CD4-positive, alpha-beta T cell treated with Interleukin-1 beta for 1 hour (primary cell): ENCODE measurements around the gene SDHA.
"Not testable (repeated sequence)": the region's sequence is repeated elsewhere in the genome, so short reads cannot be mapped to it uniquely, and the experiment has no call there.

ENCODE experiments used
- DNase-seq, 2 donors: peaks; one replicate each; pipeline ENCODE4 v3.0.0-alpha.2; 2020 to 2022

Gene SDHA

GRCh38 chr5:198516-199196, 19.5 kb upstream of the SDHA start:
- DNase-seq: no peak

DNA sequence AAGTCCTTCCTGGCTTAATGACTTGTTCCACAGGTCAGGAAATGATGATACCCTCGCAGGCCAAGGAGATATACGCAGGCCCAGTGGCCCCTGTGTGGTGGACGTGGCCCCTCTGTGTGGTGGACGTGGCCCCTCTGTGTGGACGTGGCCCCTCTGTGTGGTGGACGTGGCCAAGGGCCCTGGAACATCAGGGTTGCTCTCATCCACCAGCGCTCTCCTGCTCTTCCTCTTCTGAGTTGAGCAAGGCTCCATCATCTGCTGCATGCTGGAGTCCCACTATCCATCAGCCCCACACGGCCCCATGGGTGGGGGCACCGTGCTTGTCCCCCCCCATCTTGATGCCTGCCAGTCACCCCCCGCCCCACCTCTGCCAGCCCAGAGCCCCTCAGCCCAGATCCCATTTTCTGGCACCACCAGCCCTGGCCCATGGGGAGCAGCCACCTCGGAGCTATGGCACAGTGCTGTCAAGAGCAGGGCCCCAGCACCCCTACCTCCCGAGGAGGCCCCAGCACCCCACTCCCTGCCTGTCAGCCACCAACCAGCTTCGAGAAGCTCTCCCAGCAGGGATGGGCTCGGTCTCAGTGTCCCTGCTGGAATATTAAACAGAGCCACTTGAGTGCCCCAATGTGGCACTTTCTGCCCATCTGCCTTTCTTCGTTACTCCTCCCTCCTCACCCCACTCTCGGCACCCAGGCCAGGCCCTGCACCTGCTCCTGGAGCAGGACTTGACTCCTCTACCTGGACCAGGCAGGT, 18.7 kb upstream of the SDHA start:
- DNase-seq: no peak

DNA sequence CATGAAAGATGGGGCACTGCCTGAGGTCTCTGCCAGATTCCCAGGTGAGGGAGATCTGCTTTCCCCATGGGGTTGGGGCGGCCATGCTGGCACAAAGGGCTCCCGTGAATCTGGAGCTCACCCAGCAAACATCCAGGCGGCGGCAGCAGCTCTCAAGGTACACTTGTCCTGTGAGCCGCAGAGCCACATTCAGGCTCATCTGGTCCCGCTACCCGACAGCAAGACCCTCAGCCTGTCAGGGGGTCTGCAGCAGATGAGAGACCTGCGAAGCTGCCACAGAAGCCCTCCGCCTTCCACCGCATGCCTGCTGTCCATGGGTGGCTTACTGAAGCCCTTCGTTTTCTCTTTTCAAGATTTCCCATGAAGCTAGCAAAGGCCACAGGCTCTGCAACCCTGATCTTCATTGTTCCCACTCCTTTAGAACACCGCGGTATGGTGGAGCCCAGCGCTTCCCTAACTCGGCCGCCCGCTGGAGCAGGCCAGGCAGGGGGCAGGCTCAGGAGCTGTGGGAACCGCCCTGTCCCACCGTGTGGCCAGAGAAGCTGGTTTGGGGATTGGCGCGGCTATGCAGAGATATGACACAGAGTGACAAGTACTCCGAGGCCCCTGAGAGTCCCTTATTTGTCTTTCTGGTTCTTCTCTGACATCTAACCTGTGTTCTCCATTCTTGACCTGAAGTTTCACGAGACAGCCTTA, 18.0 kb upstream of the SDHA start:
- DNase-seq: no peak

GRCh38 chr5:200985-201384, 17.1 kb upstream of the SDHA start:
- no peak for DNase-seq

DNA sequence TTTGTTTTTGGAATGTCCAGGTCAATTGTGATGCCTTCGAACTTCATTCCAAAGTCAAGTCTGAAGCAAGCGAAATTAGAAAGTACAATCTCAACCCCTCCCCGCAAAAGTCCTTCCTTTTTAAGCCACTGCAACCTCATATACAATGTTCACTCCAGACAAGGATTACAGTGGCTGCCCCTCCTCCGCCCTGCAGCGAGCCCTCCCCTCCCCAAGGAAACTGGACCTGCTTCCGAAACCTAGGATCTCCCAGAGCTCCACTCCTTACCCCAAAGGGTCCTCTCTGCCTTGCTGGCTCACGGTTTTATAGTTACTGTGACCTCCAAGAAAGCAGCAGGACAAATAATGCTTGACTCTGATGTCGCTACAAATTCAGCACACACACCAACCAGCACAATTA, 16.4 kb upstream of the SDHA start:
- DNase-seq: no peak

- DNase-seq: no peak
Observed at GRCh38 chr5:203246-203930, 14.7 kb upstream of the SDHA start.

- no peak for DNase-seq
Observed at GRCh38 chr5:204001-204400, 14.1 kb upstream of the SDHA start.

- DNase-seq: no peak
Observed at GRCh38 chr5:204462-204861, 13.7 kb upstream of the SDHA start.

GRCh38 chr5:204966-205670, 13.0 kb upstream of the SDHA start:
- DNase-seq: no peak

- DNase-seq: no peak
Observed at GRCh38 chr5:206406-206805, 11.7 kb upstream of the SDHA start.

DNA sequence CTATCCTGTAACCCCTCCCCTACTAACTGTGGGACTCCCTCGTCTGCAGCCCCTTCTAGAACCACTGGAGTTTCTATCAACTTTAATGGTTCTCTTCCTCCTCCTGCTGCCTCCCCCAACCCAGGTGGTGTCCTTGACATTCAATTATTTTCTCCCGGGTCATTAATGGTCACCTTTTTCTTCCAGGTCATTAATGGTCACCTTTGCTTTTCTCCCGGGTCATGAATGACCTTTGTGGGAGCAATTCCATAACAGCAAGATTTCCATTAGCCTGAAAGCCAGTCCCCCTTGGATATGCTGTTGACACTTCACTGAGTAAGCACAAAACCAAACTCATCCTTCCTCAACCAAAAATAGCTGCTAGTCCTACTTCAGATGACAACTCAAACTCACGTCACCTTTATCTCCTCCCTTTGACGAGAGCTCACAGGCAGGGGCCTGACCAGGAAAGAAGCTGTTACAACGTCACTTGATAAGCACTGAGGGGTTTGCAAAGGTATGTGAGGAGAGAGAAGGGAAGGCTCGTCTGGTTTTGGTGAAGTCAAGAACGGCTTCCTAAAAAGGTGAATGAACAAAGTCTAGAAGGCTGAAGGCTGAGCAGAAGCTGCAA, 11.1 kb upstream of the SDHA start:
- no peak for DNase-seq

DNA sequence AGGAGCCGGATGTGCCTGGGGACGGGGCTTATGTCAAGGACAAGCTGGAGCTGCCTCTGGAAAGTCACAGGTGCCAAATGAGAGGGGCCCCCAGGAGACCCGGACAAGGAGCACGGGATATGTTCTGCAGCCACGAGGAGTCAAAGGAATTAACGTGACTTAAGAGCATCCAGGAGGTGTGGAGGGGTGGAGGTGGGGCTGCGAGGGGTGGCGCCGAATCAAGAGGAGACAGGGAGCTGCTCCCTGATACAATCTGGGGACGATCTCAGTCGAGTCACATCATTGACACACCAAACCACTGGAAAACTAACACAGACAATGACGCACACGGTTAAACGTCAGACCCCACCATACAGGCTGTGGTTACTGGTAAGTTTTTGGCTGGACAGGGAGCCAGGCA, 10.5 kb upstream of the SDHA start:
- DNase-seq: no peak

GRCh38 chr5:208449-209114, 9.5 kb upstream of the SDHA start:
- DNase-seq: no peak

- no peak for DNase-seq
Observed at GRCh38 chr5:213803-214395, 4.2 kb upstream of the SDHA start.

DNA sequence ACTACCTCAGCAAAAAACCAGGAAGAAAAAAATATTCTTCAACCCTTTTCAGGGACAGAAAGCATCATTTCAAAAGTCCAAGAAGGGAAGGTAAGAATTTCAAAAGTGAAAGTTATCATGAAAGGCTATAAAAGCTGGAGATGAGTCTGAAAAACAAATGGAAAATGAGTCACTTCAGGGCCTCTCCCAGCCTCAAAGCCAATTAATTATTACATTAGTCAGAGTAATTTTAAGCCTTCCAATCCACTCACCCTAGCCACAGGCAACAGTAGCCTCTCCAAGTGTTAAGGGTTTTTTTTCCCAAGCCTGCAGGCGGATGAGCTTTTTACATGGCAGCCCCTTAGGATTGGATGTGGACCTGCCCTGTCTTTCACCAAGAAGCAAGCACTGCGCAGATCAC, 2.9 kb upstream of the SDHA start:
- not testable (repeated sequence) for DNase-seq

GRCh38 chr5:216076-216475, 2.0 kb upstream of the SDHA start:
- not testable (repeated sequence) for DNase-seq

- DNase-seq: peak in 1 of 2 donors; percentile 19
Observed at GRCh38 chr5:218457-219291, 554 bp downstream of the SDHA start.

DNA sequence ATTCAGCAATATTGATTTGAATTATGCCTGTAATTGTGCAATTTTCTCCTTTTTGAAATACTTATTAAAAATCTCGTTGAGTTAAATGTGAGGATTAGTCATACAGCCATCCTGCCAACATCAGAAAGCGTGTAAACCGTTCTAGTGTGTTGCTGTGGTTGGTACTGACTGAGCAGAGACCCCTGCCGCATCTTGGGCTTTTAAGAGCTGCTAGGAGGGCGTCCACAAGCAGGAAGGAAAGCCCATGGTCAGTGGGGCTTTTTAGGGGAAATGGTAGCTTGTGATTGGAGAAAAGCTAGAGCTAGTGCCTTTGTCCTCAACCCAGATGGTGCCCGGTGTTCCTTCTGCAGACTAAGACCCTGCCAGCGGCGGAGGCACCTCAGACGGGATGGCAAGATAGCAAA, 1.3 kb downstream of the SDHA start:
- DNase-seq: peak; percentile 34 to 41

- peak in 1 of 2 donors; percentile 51 for DNase-seq
Observed at GRCh38 chr5:219991-220390, 1.9 kb downstream of the SDHA start.
